Heart right ventricle (tissue), 16 donors: ENCODE measurements around the gene DYSF. TPM values are rescaled to one million over a fixed set of nuclear protein-coding genes. Genes with fewer than 3 reads are reported as not detected.

Experiments used
- ATAC-seq, 8 donors: fragments of 200-7000 bp; cut with Tn5 transposase; one replicate each; pipeline ENCODE4 v1.9.1; 2020; ENCODE audit warnings: mild to moderate bottlenecking in 8 of 8, moderate library complexity in 8 of 8, moderate number of reproducible peaks in 1 of 8
- DNase-seq, 2 donors: peaks; one replicate each; pipeline ENCODE4 v3.0.0-alpha.2; 2020
- H3K27ac ChIP-seq, 10 donors: fragments of 200-600 bp; sonication (generic) in 2 of 10; one replicate each; pipeline versions ENCODE4 v1.5.0 to v1.8.0; 2020 to 2022; ENCODE audit warnings: mild to moderate bottlenecking in 3 of 10
- H3K27me3 ChIP-seq, 7 donors: fragments of 200-600 bp; one replicate each; pipeline ENCODE4 v1.8.0; 2021 to 2022; ENCODE audit warnings: mild to moderate bottlenecking in 2 of 7
- H3K36me3 ChIP-seq, 9 donors: fragments of 200-600 bp; sonication (generic) in 1 of 9; one replicate each; pipeline versions ENCODE4 v1.5.0 to v1.8.0; 2020 to 2022; ENCODE audit warnings: mild to moderate bottlenecking in 2 of 9
- H3K4me1 ChIP-seq, 9 donors: fragments of 200-600 bp; sonication (generic) in 1 of 9; one replicate each; pipeline versions ENCODE4 v1.5.0 to v1.8.0; 2020 to 2022; ENCODE audit warnings: mild to moderate bottlenecking in 4 of 9
- H3K4me3 ChIP-seq, 10 donors: fragments of 200-600 bp; sonication (generic) in 2 of 10; one replicate each; pipeline versions ENCODE4 v1.5.0 to v1.8.0; 2020 to 2022; ENCODE audit warnings: mild to moderate bottlenecking in 7 of 10, moderate library complexity in 2 of 10
- H3K9me3 ChIP-seq, 11 donors: fragments of 200-600 bp in 10 of 11; sonication (generic) in 2 of 11; one replicate each; pipeline versions ENCODE4 v1.5.0 to v1.8.0; 2013 to 2022; ENCODE audit warnings: mild to moderate bottlenecking in 2 of 11, control low read depth in 1 of 11, moderate library complexity in 1 of 11
- WGBS, 2 donors: extraction: QIAGEN DNeasy Blood & Tissue Kit; methylation state at CpG; one replicate each; pipeline ENCODE4 v1.1.7; 2013; ENCODE audit warnings: inconsistent platforms in 1 of 2; 5-methylcytosine and 5-hydroxymethylcytosine counted together
- intact Hi-C, 10 donors: fragments of 100-400 bp; cut with DNase I; formaldehyde crosslinking; loops; one replicate each; pipeline versions ENCODE4 v1.11.1 to v1.14.2; 2022
- polyA plus RNA-seq, 2 donors: library from polyadenylated mRNA; stranded (reverse); fragments of 200-250 nt; gene quantifications; one replicate each; pipeline ENCODE4 v1.2.3, GENCODE V29; 2013
- total RNA-seq, 10 donors: library from RNA; stranded (reverse); fragmentation: NEBNext Ultra II Directional in 3 of 10; extraction: Animal tissue kit (Norgen Biotek cat#: 25700) in 3 of 10; gene quantifications; one replicate each; pipeline versions ENCODE4 v1.2.1 to v1.2.4, GENCODE V29; 2021 to 2023
- TF ChIP-seq, protein P1 (sequence below), 9 donors: fragments of 200-600 bp; sonication (generic) in 2 of 9; IDR thresholded peaks; one replicate each; pipeline versions ENCODE4 v1.5.0 to v1.8.0; 2021 to 2022; ENCODE audit warnings: antibody characterized with exemption in 9 of 9, mild to moderate bottlenecking in 5 of 9, moderate library complexity in 1 of 9
- donor health status: Arrhythmogenic right ventricular cardiomyopathy.
- donor health status: ischemic (EF 13 %, LVEDD 7.1; RV severe dilation, severe dysfunction).
- donor health status: healthy with polysubstance abuse.
- donor health status: DM: no; HTN: yes; CAD: no.
- donor health status: DM: no; HTN: no; CAD: no.
- donor health status: ischemic (EF 25% LVEDD 6.9; RV normal size, moderate dysfunction).
- donor health status: ischemic (EF 25% LVEDD 5.7; RV mildly dilated, moderate dysfunction).
- donor health status: healthy.
- donor health status: DM: yes; HTN: yes; CAD: no.
- donor health status: Ischemic cardiomyopathy.
- donor health status: ischemic (EF 35%, LVEDD 5.7; RV mildly dilated, moderate dysfunction).
- donor health status: nonischemic (EF 11% LVEDD 7.7; RV severe dilation, severe dysfunction).
- donor health status: DM: yes; HTN: yes; CAD: no.
- donor health status: PGD.
- donor health status: ischemic (EF 29% LVEDD 5.4; RV normal size, mild dysfunction).
- donor health status: nonischemic (EF 23%, LVEDD 6.1; RV moderate dilation, normal function).

Gene DYSF
- total and polyA plus RNA-seq, 12 donors = 20.6 to 100 (median 64.8) TPM

DNA sequence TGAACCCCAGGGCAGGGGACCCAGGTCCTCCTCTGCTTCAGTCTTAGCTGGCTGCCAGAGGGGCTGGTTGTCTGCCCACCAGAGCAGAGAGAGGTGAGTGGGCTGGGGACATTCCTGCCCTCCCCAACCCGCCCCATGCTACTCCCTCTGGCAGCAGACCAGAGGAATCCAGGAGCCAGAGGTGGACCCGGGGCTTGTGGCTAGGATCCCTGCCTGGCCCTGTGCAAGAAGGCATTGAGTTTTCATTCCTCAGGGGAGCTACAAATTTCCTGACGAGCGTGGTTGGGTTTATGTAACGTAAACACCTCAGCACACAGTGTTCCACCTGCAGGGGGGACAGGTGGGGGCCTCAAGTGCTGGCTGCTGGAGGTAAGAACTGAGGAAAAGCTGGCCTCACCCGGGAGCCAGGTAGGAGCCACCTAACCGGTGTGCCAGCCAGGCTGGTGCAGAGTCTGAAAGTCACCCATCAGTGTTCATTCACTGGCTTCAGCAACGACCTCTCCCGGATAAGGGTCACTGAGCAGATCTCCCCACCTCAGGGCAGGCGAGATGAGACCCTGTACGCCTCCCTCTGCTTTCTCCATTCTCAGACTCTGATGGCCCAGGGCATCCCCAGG lies 246.8 kb downstream of the DYSF start:
- 76 to 77% methylated on average over 11 of the region's 11 CpGs for WGBS, 2 donors
- Histone ChIP-seq H3K4me3 (no peak overlapping the region), H3K27me3 (no peaks in the 10 kb centered on the region), H3K36me3 (no peaks in the 10 kb centered on the region), H3K27ac (peak overlapping the region; percentile 72 to 93 (median 89)), H3K4me1 (peaks cover 12 to 60% (median 46%) of the 10 kb centered on the region in 9 donors), H3K9me3 (no peaks in the 10 kb centered on the region)
- DNase-seq = no peak
- TF ChIP-seq, protein P1, sequence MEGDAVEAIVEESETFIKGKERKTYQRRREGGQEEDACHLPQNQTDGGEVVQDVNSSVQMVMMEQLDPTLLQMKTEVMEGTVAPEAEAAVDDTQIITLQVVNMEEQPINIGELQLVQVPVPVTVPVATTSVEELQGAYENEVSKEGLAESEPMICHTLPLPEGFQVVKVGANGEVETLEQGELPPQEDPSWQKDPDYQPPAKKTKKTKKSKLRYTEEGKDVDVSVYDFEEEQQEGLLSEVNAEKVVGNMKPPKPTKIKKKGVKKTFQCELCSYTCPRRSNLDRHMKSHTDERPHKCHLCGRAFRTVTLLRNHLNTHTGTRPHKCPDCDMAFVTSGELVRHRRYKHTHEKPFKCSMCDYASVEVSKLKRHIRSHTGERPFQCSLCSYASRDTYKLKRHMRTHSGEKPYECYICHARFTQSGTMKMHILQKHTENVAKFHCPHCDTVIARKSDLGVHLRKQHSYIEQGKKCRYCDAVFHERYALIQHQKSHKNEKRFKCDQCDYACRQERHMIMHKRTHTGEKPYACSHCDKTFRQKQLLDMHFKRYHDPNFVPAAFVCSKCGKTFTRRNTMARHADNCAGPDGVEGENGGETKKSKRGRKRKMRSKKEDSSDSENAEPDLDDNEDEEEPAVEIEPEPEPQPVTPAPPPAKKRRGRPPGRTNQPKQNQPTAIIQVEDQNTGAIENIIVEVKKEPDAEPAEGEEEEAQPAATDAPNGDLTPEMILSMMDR (IDR thresholded peaks at IDR 0.05) = no peak
- peak in 6 of 8 donors; percentile 3 to 9 (median 4) for ATAC-seq
- intact Hi-C loops = no loop called here

DNA sequence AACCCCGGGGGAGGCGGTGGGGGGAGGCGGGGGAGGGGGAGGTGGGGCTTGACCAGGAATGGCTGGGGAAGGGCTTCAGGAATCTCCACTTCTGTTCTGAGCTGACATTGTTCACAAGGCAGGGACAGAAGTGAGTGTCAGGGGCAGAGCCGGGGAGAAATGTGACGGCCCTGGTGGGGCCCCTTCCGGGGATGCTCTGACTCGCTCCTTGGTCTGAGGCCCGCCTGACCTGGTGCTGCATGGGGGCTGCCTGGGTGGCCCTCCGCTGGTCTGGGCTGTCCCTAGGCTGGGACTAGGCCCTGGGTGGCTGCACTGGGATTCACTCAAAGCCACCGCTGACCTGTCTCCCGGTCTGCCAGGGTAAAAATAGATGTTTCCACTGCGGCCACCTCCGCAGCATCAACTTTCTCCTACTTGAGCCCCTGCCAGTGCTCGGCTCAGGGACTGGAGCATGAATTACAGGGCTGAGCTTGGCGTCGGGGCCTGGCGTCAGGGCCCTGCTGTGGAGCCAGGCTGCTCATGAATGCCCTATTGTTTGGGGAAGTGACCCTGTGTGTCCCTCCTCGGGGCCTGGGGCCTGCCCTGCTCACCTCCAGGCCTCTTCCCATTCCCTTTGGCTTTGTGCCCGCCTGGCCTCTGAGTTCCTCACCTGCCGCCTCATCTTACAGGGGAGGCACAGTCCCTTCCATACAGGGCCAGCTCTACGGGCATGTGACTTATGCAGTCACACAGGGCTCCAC lies 247.5 kb downstream of the DYSF start:
- WGBS, 2 donors = 36 to 53% methylated on average over 21 of the region's 21 CpGs
- Histone ChIP-seq H3K4me1 (peaks cover 12 to 67% (median 50%) of the 10 kb centered on the region in 9 donors), H3K36me3 (no peaks in the 10 kb centered on the region), H3K27ac (peak overlapping the region; percentile 72 to 93 (median 89)), H3K9me3 (no peaks in the 10 kb centered on the region), H3K4me3 (no peak overlapping the region), H3K27me3 (no peaks in the 10 kb centered on the region)
- intact Hi-C loops = no loop called here
- DNase-seq (peak; percentile 79 to 85), ATAC-seq (peak; percentile 81 to 93 (median 90))
- TF ChIP-seq, protein P1 (IDR thresholded peaks at IDR 0.05) = no peak

DNA sequence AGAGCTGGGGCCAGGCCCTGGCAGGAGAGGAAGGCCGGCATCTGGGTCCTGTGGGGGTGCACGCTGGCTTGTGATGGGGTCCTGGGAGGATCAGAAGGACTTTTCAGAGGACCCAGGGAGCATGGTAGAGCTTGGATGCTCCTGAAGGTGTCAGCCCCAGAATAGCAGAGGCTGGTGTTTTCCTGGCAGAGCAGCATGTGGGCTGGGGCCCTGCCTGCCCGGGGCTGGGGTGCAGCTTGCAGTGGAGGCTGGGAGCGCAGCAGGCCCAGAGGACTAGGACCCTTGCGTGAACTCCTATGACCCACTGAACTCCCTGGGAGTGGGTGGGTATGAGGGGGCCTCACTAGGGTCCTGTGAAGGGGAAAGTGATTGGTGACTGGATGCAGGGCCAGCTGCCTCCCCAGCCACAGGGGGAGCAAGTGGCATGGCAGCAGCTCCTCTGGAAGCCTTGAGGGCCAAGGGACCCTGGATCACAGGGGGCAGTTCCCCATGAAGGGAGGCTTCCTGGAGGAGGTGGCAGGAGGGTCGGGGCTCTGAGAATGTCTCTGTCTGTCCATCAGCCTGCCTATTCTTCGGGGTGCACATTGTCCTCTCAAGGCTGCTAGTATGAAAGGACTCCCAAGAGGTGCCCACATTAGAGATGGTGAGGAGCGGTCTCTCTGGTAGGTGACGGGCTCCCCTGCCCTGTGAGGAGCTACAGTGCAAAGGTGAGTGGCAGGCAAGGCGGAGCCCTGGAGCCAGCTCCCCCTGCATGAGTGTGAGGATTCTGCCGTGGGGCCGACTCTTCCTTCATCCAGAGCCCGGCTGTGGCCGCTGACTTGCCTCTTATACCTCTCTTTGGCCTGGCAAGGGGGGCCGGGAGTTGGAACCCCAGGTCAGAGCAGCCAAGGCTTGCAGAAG lies 249.0 kb downstream of the DYSF start:
- H3K27ac ChIP-seq = peak overlapping the region in 6 of 10 donors; percentile 82 to 93 (median 90)
- H3K4me1 ChIP-seq = peaks cover 12 to 82% (median 62%) of the 10 kb centered on the region in 9 donors

More for the DNA sequence above, 249.0 kb downstream of the DYSF start:
- Histone ChIP-seq H3K4me3 (no peak overlapping the region), H3K9me3 (no peaks in the 10 kb centered on the region), H3K27me3 (no peaks in the 10 kb centered on the region), H3K36me3 (no peaks in the 10 kb centered on the region)
- TF ChIP-seq, protein P1 (IDR thresholded peaks at IDR 0.05) = no peak
- 83 to 88% methylated on average over 15 of the region's 15 CpGs for WGBS, 2 donors
- intact Hi-C loops = no loop called here
- no peak for DNase-seq
- no peak for ATAC-seq
